GM19395 (cell line): ENCODE data around the gene ZMIZ2.
"Not testable (repeated sequence)": the region's sequence is repeated elsewhere in the genome, so short reads cannot be mapped to it uniquely, and the experiment has no call there.

ENCODE experiments used
- ATAC-seq: cut with Tn5 transposase; IDR thresholded peaks from one replicate; pipeline ENCODE4 v1.9.1; 2021; ENCODE audit warnings: mild to moderate bottlenecking, moderate library complexity; ENCODE audit not compliant: unreplicated experiment

The ZMIZ2 gene, protein sequence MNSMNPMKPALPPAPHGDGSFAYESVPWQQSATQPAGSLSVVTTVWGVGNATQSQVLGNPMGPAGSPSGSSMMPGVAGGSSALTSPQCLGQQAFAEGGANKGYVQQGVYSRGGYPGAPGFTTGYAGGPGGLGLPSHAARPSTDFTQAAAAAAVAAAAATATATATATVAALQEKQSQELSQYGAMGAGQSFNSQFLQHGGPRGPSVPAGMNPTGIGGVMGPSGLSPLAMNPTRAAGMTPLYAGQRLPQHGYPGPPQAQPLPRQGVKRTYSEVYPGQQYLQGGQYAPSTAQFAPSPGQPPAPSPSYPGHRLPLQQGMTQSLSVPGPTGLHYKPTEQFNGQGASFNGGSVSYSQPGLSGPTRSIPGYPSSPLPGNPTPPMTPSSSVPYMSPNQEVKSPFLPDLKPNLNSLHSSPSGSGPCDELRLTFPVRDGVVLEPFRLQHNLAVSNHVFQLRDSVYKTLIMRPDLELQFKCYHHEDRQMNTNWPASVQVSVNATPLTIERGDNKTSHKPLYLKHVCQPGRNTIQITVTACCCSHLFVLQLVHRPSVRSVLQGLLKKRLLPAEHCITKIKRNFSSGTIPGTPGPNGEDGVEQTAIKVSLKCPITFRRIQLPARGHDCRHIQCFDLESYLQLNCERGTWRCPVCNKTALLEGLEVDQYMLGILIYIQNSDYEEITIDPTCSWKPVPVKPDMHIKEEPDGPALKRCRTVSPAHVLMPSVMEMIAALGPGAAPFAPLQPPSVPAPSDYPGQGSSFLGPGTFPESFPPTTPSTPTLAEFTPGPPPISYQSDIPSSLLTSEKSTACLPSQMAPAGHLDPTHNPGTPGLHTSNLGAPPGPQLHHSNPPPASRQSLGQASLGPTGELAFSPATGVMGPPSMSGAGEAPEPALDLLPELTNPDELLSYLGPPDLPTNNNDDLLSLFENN

DNA sequence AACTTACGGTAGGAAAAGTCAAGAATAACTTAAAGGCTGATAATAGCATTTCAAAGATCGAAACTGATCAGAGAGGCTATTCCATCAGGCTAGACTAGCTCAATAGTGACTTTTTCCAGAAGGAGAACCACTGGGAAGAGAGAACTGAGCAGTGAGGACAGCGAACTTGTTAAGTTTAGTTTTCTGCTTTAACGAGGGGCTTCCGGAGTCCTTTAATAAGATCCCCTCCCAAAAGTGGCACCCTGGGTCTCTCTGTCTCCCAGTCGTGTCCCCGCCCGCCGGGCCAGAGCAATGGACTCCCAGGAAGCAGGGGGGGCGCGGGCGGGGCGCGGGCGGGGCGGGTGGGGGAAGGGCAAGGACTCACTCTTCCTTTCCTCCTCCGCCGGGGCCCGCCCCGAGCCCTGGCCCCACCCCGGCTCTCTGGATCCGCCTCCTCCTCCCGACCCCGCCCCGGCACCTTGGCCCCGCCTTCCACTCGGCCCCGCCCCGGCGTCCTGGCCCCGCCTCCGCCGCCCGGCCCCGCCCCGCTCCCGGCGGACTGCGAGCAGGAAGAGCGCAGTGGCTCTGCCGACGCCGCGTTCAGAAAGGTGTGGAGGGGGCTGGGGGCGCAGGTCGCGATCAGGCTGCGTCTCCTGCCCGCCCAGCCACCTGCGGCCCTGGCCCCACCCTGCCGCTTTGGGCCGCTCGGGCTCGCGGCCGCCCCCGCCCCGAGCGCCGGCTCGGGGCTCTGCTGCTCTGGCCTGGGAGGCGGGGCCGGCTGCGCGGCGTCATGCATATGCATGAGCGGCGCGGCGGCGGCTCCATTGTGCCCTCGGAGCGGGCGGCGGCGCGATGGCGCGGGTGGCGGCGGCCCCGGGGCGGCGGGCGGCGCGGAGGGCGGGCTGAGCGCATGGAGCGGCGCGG is at the start of gene ZMIZ2:
Gene ZMIZ2 (plus strand): TSS at position 803 of the 903 bp plus-strand sequence. CDS start 7,403 bp downstream, outside the sequence.
- ATAC-seq, result peak; percentile 59

DNA sequence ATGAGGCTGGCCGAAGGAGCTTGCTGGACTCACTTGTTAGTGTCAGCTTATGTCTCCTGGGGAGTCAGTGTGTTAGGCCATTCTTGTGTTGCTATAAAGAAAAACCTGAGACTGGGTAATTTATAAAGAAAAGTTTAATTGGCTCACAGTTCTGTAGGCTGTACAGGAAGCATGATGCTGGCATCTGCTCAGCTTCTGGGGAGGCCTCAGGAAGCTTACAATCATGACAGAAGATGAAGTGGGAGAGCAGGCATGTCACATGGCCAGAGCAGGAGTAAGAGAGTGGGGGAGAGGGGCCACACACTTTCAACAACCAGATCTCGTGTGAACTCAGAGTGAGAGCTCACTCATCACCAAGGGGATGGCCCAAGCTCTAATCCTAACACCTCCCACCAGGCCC is 49.0 kb upstream of the ZMIZ2 start:
- ATAC-seq, result not testable (repeated sequence)

DNA sequence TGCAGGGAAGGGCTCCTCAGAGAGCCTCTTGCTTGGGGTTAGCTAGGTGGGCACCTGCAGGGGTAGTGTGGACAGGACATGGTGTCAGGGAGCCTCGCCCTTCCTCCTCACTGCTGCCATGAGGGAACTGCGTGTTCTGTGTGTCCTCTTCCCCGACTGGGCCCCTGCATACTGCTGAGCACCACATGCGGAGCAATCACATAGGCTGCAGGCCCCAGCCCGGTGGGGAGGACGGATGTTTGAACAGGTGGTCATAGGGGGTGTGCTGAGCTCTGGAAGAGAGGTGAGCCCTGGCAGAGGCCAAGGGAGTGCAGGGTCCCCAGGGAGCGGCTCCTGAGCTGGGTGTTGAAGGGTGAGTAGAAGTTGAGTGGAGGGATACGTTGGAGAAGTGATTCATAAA is 48.3 kb upstream of the ZMIZ2 start:
- no peak for ATAC-seq

DNA sequence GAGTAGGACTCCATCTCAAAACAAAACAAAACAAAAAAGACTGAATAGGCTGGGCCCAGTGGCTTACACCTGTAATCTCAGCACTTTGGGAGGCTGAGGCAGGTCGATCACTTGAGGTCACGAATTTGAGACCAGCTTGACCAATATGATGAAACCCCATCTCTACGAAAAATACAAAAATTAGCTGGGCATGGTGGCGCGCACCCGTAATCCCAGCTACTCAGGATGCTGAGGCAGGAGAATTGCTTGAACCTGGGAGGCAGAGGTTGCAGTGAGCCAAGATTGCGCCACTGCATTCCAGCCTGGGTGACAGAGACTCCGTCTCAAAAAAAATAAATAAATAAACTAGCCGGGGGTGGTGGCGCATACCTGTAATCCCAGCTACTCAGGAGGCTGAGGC is 45.3 kb upstream of the ZMIZ2 start:
- ATAC-seq, result not testable (repeated sequence)

DNA sequence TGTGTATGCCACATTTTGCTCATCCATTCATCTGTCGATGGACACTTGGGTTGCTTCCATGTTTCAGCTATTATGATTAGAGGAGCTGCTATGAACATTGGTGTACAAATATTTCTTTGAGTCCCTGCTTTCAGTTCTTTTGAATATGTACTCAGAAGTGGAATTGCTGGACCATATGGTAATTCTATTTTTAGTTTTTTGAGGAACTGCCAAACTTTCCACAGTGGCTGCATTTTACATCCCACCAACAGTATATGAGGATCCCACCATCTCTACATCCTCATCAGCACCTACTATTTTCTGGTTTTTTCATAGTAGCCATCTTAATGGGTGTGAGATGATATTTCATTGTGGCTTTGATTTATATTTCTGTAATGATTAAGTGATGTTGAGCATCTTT is 44.7 kb upstream of the ZMIZ2 start:
- ATAC-seq, result no peak

DNA sequence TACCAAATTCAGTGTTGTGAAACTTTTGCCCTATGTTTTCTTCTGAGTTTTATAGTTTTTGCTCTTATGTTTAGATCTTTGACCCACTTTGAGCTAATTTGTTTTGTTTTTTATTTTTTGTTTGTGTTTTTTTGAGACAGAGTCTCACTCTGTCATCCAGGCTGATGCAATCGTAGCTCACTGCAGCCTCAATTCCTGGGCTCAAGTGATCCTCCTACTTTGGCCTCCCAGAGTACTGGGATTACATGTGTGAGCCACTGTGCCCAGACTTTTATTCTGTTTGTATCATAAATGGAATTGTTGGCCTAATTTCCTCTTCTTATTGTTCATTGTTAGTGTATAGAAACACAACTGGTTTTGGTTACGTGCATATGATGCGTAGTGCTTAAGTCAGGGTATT is 43.2 kb upstream of the ZMIZ2 start:
- ATAC-seq, result no peak

DNA sequence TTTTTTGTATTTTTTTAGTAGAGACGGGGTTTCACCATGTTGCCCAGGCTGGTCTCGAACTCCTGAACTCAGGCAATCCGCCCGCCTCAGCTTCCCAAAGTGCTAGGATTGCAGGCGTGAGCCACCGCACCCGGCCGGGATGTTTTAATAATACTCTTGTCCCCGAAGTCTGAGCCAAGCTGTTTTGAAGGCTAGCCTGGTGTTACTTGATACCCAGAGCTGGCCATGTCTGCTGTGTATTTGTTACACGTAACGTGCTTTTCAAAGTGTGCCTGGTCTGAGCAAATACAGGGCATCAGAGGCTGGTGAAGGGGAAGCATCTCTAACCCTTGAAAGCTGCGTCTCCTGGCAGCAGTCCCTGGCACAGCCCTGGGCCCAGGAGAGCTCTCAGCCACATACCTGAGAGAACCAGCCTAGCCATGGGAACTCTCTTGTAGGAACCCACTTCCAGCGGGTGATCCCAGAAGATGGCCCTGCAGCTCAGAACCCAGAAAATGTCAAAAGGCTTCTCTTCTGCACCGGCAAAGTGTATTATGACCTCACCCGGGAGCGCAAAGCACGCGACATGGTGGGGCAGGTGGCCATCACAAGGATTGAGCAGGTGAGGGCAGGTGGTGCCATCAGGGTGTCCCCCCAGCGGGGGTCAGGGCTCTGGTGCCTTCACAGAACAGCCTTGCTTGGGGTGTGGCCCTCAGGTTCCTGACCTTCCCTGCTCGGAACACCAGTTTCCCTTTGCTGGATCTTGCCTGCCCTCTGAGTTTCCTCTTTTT is 41.7 kb upstream of the ZMIZ2 start:
- no peak for ATAC-seq

DNA sequence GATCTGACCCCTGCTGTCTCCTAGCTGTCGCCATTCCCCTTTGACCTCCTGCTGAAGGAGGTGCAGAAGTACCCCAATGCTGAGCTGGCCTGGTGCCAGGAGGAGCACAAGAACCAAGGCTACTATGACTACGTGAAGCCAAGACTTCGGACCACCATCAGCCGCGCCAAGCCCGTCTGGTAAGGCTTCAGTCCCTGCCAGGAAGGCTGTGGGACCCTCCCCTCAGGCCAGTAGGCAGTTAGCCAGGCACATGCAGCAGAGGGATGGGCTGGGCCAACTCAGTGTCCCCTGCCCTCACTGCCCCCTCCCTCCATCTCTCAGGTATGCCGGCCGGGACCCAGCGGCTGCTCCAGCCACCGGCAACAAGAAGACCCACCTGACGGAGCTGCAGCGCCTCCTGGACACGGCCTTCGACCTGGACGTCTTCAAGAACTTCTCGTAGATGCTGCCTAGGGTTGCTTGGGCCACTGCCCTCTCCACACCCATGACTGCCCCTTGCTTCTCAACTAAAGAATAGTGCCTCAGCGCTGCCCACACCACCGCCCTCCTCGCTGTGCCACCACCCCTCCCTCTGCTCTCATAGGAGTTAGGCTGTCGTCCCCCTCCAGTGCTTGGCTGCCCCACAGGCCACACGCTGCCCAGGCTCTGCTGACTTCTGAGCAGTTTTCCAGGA is 41.0 kb upstream of the ZMIZ2 start:
- ATAC-seq, result no peak

DNA sequence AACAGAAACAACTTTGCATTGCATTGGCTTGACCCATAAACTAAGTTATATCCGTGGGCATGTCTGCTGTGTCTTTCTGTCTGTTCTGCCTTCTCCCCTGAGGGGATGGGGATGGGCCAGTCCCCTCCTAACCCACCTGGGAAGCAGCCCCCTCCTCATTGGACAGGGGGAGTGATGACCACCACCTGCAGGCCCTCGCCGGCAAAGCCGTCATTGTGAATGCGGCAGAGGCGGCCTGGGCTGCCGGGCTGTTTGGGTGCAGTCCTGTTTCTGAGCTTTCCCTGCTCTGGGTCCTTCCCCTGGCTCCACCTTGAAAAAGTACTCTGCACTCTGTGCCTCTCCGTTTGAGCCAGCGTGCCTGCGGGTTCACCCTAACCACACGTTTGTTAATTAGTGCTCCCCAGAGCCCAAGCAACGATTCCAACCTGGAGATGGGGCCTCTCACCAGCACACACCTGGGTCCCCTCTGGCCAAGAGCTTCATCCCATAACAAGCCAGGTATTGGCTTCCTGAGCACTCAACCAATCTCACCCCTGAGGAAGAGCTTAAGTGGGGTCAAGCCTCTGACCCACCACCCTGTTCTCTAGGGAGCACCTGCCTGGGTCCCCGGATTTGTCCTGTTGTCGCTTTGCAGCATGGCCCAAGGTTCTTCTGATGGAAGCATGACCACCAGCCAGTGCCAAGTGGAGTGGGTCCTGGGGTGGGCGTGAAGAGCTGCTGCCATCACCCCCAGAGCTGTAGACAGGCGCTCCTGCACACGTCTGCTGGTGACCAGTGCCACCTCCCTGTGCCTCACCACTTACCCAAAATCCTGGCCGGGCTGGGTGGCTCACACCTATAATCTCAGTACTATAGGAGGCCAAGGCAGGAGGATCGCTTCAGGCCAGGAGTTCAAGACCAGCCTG is 39.4 kb upstream of the ZMIZ2 start:
- ATAC-seq, result no peak

DNA sequence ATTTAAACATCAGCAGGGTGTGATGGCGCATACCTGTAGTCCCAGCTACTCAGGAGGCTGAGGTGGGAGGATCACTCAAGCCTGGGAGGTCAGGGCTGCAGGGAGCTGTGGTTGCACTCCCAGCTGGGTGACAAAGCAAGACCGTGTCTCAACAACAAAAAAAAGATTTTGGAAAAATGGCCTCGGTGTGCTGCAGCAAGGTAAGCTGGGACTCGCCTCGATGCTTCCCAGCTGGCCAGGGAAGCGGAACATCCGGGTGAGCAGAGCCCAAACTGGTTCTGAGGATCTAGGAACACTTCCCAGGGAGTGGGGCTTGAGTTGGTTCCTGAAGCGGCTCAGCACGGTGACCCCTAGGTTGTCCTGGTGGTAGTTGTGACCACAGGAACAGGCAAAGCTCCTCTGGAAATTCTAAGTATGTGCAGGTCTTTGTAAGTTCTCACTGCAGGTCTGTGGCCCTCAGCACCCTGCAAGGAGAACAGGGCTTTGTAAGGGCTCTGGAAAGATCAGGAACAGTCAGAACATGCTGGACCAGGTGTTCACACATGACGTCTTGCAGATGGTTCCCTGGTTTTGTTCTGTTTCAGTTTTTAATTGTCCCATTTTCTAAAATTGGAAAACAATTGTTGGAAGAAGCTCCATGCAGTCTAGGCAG is 38.6 kb upstream of the ZMIZ2 start:
- no peak for ATAC-seq

DNA sequence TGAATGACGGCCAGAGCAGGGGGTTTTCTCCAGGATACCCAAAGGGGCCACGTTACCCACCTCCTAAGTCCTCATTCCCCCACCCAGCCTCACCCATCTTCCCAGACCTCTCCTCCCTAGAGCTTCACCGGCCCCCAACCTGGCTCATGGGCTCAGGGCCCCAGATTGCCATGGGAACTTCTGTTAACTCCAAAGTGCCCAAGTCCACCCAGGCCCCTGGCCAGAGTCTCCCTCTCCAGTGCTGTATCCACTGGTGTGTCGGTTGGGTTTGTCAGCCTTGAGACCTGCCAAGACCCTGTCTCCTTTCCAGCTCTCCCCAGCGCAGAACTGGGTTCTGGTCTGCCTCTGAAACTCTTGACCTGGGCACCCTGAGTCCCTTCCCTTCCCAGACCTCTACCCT is 37.1 kb upstream of the ZMIZ2 start:
- ATAC-seq, result no peak

DNA sequence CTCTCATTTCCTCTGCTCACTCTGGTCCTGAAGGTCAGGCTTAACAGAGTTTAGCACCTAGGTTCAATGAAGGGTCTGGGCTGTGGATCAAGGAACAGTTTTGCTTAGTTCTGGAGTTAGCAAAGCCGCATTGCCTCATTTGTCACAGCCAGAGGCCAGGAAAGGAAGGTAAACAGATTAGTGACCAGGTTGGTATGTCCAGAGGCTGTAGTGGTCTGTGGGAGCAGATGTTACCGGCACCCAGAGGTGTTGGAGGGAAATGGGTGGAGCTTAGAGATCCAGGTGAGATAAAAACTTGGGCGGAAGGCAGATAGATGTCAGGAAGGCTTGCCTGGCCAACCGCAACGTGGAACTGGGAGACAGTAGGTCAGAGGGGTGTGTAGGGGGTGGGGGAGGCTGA is 36.6 kb upstream of the ZMIZ2 start:
- no peak for ATAC-seq

DNA sequence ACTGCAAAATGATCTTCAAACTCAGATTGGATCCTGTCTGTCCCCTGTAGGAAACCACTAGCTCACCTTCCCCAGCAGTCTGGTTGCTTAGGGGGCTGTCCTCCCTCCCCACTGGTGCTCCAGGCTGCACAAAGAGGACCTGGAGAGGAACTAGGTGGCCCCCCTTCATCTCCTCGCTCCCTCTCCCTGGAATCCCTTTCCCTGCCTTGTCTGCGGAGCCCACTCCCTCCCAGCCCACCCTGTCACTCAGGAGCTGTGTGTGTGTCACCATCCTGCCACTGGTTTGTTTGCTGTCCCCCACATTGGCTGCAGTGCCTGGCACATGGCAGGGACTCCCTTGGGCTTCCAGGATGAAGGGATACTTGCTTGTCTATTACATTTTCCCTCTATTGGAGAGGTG is 35.5 kb upstream of the ZMIZ2 start:
- ATAC-seq, result no peak

DNA sequence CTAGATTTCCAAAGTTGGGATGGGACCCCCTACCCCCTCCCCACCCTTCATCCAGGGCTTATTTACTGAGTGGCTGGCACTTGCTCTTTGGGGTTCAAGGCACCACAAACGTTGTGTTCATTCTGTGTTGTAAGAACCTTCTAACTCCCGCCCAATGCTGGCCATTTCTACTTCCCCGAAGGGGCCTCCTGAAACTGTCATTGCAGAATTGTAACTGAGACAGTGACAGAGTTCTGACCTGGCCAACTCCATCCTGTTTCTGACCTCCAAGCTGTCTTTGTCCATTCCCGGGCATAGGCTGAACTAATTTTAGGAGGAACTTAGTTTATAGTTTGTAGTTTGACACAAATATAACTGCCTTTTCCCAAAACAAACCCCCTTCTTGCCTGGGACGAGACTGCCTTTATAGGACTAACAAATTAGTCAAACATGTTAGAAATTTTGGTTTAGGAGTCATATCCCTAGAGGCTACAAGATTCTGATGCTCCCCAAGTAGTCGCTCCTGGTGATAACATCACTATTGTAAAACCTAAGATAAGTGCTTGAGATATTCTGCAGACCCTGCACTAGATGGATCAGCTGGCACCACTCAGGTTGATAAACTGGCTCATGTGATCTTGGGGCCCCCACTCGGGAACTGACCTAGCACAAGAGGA is 34.8 kb upstream of the ZMIZ2 start:
- no peak for ATAC-seq

DNA sequence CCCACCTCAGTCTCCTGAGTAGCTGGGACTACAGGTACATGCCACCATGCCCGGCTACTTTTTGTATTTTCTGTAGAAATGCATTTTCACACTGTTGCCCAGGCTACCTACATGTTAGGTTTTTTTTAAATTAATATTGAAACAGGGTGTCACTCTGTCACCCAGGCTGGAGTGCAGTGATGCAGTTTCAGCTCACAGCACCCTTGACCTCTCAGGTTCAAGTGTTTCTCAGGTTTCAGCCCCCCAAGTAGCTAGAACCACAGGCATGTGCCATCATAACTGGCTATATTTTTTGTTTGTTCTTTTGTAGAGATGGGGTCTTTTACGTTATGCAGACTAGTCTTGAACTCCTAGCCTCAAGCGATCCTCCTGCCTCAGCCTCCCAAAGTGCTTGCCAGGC is 32.4 kb upstream of the ZMIZ2 start:
- ATAC-seq, result no peak

DNA sequence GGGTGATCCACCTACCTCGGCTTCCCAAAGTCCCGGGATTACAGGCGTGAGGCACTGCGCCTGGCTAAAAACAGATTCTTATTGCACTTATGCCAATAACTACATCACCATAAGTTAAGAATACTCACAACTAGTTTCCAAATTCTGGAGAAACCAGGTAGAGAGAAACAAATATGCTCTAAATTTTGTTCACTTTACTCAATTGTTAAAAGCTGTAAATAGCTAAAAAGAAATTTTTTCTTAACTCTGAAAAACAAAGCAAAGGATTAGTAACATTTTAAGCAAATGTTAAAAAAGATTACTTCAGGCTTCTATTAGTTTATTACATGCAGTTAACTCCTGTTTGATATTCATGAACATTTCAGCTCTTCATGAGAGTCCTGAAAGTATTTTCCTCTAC is 28.3 kb upstream of the ZMIZ2 start:
- ATAC-seq, result no peak

DNA sequence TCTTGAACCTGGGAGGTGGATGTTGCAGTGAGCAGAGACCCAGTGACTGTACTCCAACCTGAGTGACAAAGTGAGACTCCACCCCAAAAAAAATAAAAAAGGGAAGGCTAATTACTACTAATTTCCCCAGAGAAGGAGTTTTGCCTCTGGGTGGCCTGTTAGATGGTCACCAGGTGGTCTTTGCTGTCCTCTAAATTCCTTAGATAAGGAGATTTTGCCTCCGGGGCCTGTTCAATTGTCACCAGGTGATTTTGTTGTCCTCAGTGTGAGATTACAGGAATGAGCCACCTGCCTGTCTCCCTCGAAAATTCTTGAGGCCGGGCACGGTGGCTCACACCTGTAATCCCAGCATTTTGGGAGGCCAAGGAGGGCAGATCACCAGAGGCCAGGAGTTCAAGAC is 24.4 kb upstream of the ZMIZ2 start:
- ATAC-seq, result no peak

DNA sequence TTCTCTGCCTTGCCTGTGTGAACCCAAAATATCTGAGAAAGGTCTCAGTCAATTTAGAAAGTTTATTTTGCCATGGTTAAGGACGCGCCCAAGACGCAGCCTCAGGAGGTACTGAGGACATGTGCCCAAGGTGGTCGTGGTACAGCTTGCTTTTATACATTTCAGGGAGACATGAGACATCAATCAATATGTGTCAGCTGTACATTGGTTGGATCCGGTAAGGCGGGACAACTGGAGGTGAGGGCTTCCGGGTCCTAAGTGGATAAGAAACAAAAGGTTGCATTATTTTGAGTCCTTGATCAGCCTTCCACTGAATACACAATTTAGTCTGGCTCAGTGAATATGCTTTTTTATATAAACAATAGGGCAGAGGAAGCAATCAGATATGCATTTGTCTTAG is 22.4 kb upstream of the ZMIZ2 start:
- not testable (repeated sequence) for ATAC-seq
